Hepatocyte (in vitro differentiated cells): ENCODE results near the gene ST8SIA6. TPM values are rescaled to one million over a fixed set of nuclear protein-coding genes. Genes with fewer than 3 reads are reported as not detected.

Source experiments
- DNase-seq: peaks from one replicate; pipeline ENCODE4 v3.0.0-alpha.2; 2016; ENCODE audit warnings: low spot score
- H2AFZ ChIP-seq: fragments of 200-600 bp; sonication (generic); 2 replicates; pipeline ENCODE4 v1.6.0; 2016; ENCODE audit warnings: antibody characterized with exemption, mild to moderate bottlenecking
- H3K27ac ChIP-seq: fragments of 200-600 bp; sonication (generic); 2 replicates; pipeline ENCODE4 v1.5.1; 2016; ENCODE audit warnings: mild to moderate bottlenecking
- H3K27me3 ChIP-seq: fragments of 200-600 bp; sonication (generic); 2 replicates; pipeline ENCODE4 v1.6.1; 2016
- H3K36me3 ChIP-seq: fragments of 200-600 bp; sonication (generic); replicated peaks from 2 replicates; pipeline ENCODE4 v1.5.1; 2016; ENCODE audit warnings: low read depth; ENCODE audit not compliant: insufficient read depth
- H3K4me1 ChIP-seq: fragments of 200-600 bp; sonication (generic); 2 replicates; pipeline ENCODE4 v1.5.1; 2016; ENCODE audit warnings: mild to moderate bottlenecking, moderate library complexity; ENCODE audit not compliant: insufficient read depth
- H3K4me2 ChIP-seq: fragments of 200-600 bp; sonication (generic); 2 replicates; pipeline ENCODE4 v1.6.0; 2016
- H3K4me3 ChIP-seq: fragments of 200-600 bp; sonication (generic); 2 replicates; pipeline ENCODE4 v1.5.1; 2016; ENCODE audit warnings: mild to moderate bottlenecking
- H3K79me2 ChIP-seq: fragments of 200-600 bp; sonication (generic); 2 replicates; pipeline ENCODE4 v1.6.0; 2017; ENCODE audit warnings: mild to moderate bottlenecking
- H3K9me2 ChIP-seq: fragments of 200-600 bp; sonication (generic); replicated peaks from 2 replicates; pipeline ENCODE4 v1.6.0; 2017; ENCODE audit warnings: mild to moderate bottlenecking; ENCODE audit not compliant: insufficient read depth
- H3K9me3 ChIP-seq: fragments of 200-600 bp; sonication (generic); 2 replicates; pipeline ENCODE4 v1.5.1; 2016; ENCODE audit warnings: low read depth, mild to moderate bottlenecking
- H4K20me1 ChIP-seq: fragments of 200-600 bp; sonication (generic); 2 replicates; pipeline ENCODE4 v1.6.0; 2016; ENCODE audit warnings: mild to moderate bottlenecking; ENCODE audit not compliant: insufficient read depth, poor library complexity, severe bottlenecking
- EZH2 ChIP-seq: fragments of 200-600 bp; sonication (generic); IDR thresholded peaks from 2 replicates; pipeline ENCODE4 v1.6.1; 2016; ENCODE audit warnings: antibody characterized with exemption, mild to moderate bottlenecking, borderline replicate concordance
- EZH2phosphoT487 ChIP-seq: fragments of 200-600 bp; sonication (generic); IDR thresholded peaks from one replicate; pipeline ENCODE4 v1.6.1; 2018; ENCODE audit warnings: antibody characterized with exemption, mild to moderate bottlenecking, low read depth, moderate library complexity; ENCODE audit not compliant: unreplicated experiment, severe bottlenecking
- WGBS: methylation state at CpG from one replicate; pipeline ENCODE4 v1.1.6; 2016; ENCODE audit warnings: low lambda C conversion rate; ENCODE audit errors: missing lambda C conversion rate; 5-methylcytosine and 5-hydroxymethylcytosine counted together
- polyA plus RNA-seq: library from polyadenylated mRNA; unstranded; fragments of >200 nt; fragmentation: Nextera tagmentation; extraction: Ambion mirVana; gene quantifications from 2 replicates; pipeline ENCODE4 v1.2.1, GENCODE V29; 2016
- total RNA-seq: library from RNA; depleted of rRNA; stranded (reverse); fragments of >200 nt; gene quantifications from 2 replicates; pipeline ENCODE4 v1.2.3, GENCODE V29; 2014
- TF ChIP-seq, protein P1 (sequence below): fragments of 200-600 bp; sonication (generic); IDR thresholded peaks from 2 replicates; pipeline ENCODE4 v1.5.1; 2016; ENCODE audit warnings: antibody characterized with exemption, mild to moderate bottlenecking; ENCODE audit not compliant: poor library complexity

Gene ST8SIA6
- total and polyA plus RNA-seq, 2 experiments from 2014 or later, result 0.10 TPM; not detected in 1

DNA sequence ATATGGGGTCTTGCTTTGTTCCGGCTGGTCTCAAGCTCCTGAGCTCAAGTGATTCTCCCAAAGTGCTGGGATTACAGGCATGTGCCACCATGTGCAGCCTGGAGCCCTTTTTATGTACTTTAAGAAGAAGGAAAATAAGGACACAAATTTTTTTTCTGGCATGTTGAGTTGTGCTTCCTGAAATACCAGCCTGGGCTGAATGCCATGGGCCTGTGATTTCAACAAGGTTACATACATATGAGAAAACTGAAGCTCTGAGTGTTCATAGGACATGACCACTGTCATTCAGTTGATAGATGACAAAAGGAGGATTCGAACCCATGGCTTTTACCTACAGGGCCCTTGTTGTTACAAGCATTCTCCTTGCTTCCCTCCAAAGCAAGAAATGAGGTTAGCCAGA, 36.1 kb downstream of the ST8SIA6 start:
- no peak for TF ChIP-seq EZH2phosphoT487
- TF ChIP-seq EZH2, result no peak
- TF ChIP-seq, protein P1, sequence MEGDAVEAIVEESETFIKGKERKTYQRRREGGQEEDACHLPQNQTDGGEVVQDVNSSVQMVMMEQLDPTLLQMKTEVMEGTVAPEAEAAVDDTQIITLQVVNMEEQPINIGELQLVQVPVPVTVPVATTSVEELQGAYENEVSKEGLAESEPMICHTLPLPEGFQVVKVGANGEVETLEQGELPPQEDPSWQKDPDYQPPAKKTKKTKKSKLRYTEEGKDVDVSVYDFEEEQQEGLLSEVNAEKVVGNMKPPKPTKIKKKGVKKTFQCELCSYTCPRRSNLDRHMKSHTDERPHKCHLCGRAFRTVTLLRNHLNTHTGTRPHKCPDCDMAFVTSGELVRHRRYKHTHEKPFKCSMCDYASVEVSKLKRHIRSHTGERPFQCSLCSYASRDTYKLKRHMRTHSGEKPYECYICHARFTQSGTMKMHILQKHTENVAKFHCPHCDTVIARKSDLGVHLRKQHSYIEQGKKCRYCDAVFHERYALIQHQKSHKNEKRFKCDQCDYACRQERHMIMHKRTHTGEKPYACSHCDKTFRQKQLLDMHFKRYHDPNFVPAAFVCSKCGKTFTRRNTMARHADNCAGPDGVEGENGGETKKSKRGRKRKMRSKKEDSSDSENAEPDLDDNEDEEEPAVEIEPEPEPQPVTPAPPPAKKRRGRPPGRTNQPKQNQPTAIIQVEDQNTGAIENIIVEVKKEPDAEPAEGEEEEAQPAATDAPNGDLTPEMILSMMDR, result no peak
- Histone ChIP-seq H3K4me3 (no peak overlapping the region), H2AFZ (no peak overlapping the region), H3K79me2 (no peaks in the 10 kb centered on the region), H3K9me3 (no peaks in the 10 kb centered on the region), H3K36me3 (no peaks in the 10 kb centered on the region), H4K20me1 (no peaks in the 10 kb centered on the region), H3K9me2 (no peaks in the 10 kb centered on the region), H3K27me3 (no peaks in the 10 kb centered on the region), H3K4me2 (no peak overlapping the region), H3K4me1 (no peaks in the 10 kb centered on the region), H3K27ac (no peak overlapping the region)
- WGBS, result 91% methylated on average over 2 of the region's 2 CpGs
- DNase-seq, result no peak

DNA sequence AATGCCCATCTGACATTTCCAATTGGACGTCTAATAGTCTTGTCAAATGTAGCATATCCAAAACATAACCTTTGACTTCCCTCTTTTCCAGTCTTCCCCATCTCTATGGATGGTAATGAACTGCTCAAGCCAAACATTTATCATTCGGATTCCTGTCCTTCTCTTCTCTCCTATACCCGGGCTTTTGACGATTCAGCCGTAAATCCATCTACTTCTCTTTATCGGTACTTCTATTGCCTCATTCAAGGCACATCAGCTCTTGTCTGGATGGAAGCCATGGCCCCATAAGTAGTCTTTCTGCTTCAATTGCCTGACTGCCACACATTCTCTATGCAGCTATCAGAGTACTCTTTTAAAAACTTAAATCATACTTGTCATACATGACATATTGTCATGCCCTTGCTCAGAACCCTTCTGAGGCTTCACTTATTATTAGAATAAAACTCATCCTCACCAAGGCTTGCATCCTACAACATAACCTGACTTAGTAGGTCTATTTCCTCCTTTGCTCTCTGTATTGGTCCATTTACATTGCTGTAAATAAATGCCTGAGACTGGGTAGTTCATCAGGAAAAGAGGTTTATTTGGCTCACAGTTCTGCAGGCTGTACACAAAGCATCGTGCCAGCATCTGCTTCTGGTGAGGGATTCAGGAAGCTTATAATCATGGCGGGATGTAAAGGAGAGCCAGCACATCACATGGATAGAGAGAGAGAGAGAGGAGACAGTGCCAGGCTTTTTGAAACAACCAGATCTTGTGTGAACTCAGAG, 37.8 kb downstream of the ST8SIA6 start:
- Histone ChIP-seq H3K27me3 (no peaks in the 10 kb centered on the region), H3K9me3 (no peaks in the 10 kb centered on the region), H2AFZ (no peak overlapping the region), H3K4me2 (no peak overlapping the region), H3K79me2 (no peaks in the 10 kb centered on the region), H3K36me3 (no peaks in the 10 kb centered on the region), H4K20me1 (no peaks in the 10 kb centered on the region), H3K27ac (no peak overlapping the region), H3K4me3 (no peak overlapping the region), H3K4me1 (no peaks in the 10 kb centered on the region), H3K9me2 (no peaks in the 10 kb centered on the region)
- no peak for DNase-seq
- WGBS, result 93% methylated on average over 8 of the region's 8 CpGs
- TF ChIP-seq EZH2phosphoT487 (no peak), EZH2 (no peak)
- TF ChIP-seq, protein P1, result no peak

- H3K4me2 ChIP-seq, result no peak overlapping the region
- H2AFZ ChIP-seq, result no peak overlapping the region
- no peaks in the 10 kb centered on the region for H3K9me3 ChIP-seq
- H3K27me3 ChIP-seq, result no peaks in the 10 kb centered on the region
- H3K9me2 ChIP-seq, result no peaks in the 10 kb centered on the region
- TF ChIP-seq, protein P1, result no peak
- TF ChIP-seq EZH2, result no peak
- no peak for TF ChIP-seq EZH2phosphoT487
- H3K27ac ChIP-seq, result no peak overlapping the region
- 91% methylated on average over 3 of the region's 3 CpGs for WGBS
- no peak for DNase-seq
- no peaks in the 10 kb centered on the region for H3K36me3 ChIP-seq
- H3K4me3 ChIP-seq, result no peak overlapping the region
- no peaks in the 10 kb centered on the region for H4K20me1 ChIP-seq
- H3K79me2 ChIP-seq, result no peaks in the 10 kb centered on the region
- no peaks in the 10 kb centered on the region for H3K4me1 ChIP-seq
Observed at GRCh38 chr10:17415046-17415658, 39.2 kb downstream of the ST8SIA6 start.
